Measurements from ENCODE around the gene LRRC1. TPM values are rescaled to one million over a fixed set of nuclear protein-coding genes. Genes with fewer than 3 reads are reported as not detected.

Gene LRRC1
- polyA plus RNA-seq, 1 donor (not counting 4 experiments of a cell fraction or from before 2014, with no cell fraction given) = 19.7 TPM

GRCh38 chr6:53809691-53810090 is 14.9 kb downstream of the LRRC1 start:
- Histone ChIP-seq H3K79me2 (ENCODE audit: control insufficient read depth, insufficient read depth, low read length) (peaks cover 78% of the 10 kb centered on the region), H3K27me3 (ENCODE audit: control insufficient read depth, extremely low read depth, insufficient read depth, low read length) (no peaks in the 10 kb centered on the region), H2AFZ (ENCODE audit: control insufficient read depth, low read length) (no peak overlapping the region), H3K36me3 (ENCODE audit: control insufficient read depth in 2 of 2, extremely low read depth in 1 of 2, insufficient read depth in 2 of 2, low read length in 2 of 2) (no peaks in the 10 kb centered on the region), H3K9ac (ENCODE audit: control insufficient read depth, extremely low read depth, insufficient read depth, low read length) (no peak overlapping the region), H4K20me1 (ENCODE audit: control insufficient read depth, extremely low read depth, insufficient read depth, low read length) (no peaks in the 10 kb centered on the region), H3K4me3 (ENCODE audit: control insufficient read depth in 2 of 3, extremely low read depth in 1 of 3, insufficient read depth in 2 of 3, low read depth in 1 of 3, low read length in 3 of 3) (no peak overlapping the region), H3K27ac (ENCODE audit: control insufficient read depth, insufficient read depth, low read length) (peak overlapping the region; percentile 16), H3K4me2 (ENCODE audit: control insufficient read depth, extremely low read depth, insufficient read depth, low read depth, low read length) (no peak overlapping the region), H3K9me1 (ENCODE audit: control insufficient read depth, extremely low read depth, insufficient read depth, low read length) (peaks cover 4% of the 10 kb centered on the region), H3K9me3 (ENCODE audit: control insufficient read depth, low read depth, low read length) (no peaks in the 10 kb centered on the region), H3K4me1 (ENCODE audit: control insufficient read depth, extremely low read depth, insufficient read depth, low read length) (peaks cover 37% of the 10 kb centered on the region)
- DNase-seq (ENCODE audit: low read depth, low spot score) (no peak), FAIRE-seq (no peak)
- TF ChIP-seq EZH2 (IDR thresholded peaks at IDR 0.05; ENCODE audit: low read length) (no peak), CTCF (optimal IDR thresholded peaks at IDR 0.05 in 1 of 3, IDR thresholded peaks at IDR 0.05 in 1 of 3, conservative IDR thresholded peaks at IDR 0.05 in 1 of 3; ENCODE audit: extremely low read depth in 1 of 3, insufficient read depth in 2 of 3, low read length in 3 of 3) (no peak)
- dilution Hi-C loops (cut with MboI; ENCODE audit: extremely low pct_ligation_motif_present, low sequenced_read_pairs) = no loop called here

GRCh38 chr6:53811082-53811481 is 16.3 kb downstream of the LRRC1 start:
- DNase-seq (ENCODE audit: low read depth, low spot score) (no peak), FAIRE-seq (peak; percentile 97)
- Histone ChIP-seq H3K4me1 (ENCODE audit: control insufficient read depth, extremely low read depth, insufficient read depth, low read length) (peaks cover 33% of the 10 kb centered on the region), H3K36me3 (ENCODE audit: control insufficient read depth in 2 of 2, extremely low read depth in 1 of 2, insufficient read depth in 2 of 2, low read length in 2 of 2) (no peaks in the 10 kb centered on the region), H2AFZ (ENCODE audit: control insufficient read depth, low read length) (no peak overlapping the region), H3K4me3 (ENCODE audit: control insufficient read depth in 2 of 3, extremely low read depth in 1 of 3, insufficient read depth in 2 of 3, low read depth in 1 of 3, low read length in 3 of 3) (peak overlapping the region in 1 of 3 experiments; percentile 1), H3K9me1 (ENCODE audit: control insufficient read depth, extremely low read depth, insufficient read depth, low read length) (no peaks in the 10 kb centered on the region), H3K27me3 (ENCODE audit: control insufficient read depth, extremely low read depth, insufficient read depth, low read length) (no peaks in the 10 kb centered on the region), H3K27ac (ENCODE audit: control insufficient read depth, insufficient read depth, low read length) (peak overlapping the region; percentile 38), H3K9me3 (ENCODE audit: control insufficient read depth, low read depth, low read length) (no peaks in the 10 kb centered on the region), H4K20me1 (ENCODE audit: control insufficient read depth, extremely low read depth, insufficient read depth, low read length) (no peaks in the 10 kb centered on the region), H3K4me2 (ENCODE audit: control insufficient read depth, extremely low read depth, insufficient read depth, low read depth, low read length) (peak overlapping the region; percentile 42), H3K9ac (ENCODE audit: control insufficient read depth, extremely low read depth, insufficient read depth, low read length) (no peak overlapping the region), H3K79me2 (ENCODE audit: control insufficient read depth, insufficient read depth, low read length) (peaks cover 73% of the 10 kb centered on the region)
- no peak for TF ChIP-seq CTCF (optimal IDR thresholded peaks at IDR 0.05 in 1 of 3, IDR thresholded peaks at IDR 0.05 in 1 of 3, conservative IDR thresholded peaks at IDR 0.05 in 1 of 3; ENCODE audit: extremely low read depth in 1 of 3, insufficient read depth in 2 of 3, low read length in 3 of 3)
- no peak for TF ChIP-seq EZH2 (IDR thresholded peaks at IDR 0.05; ENCODE audit: low read length)
- dilution Hi-C loops (cut with MboI; ENCODE audit: extremely low pct_ligation_motif_present, low sequenced_read_pairs) = no loop called here

All from keratinocyte (primary cell).